ENCODE measurements around the gene CDC42EP5. TPM values are rescaled to one million over a fixed set of nuclear protein-coding genes. Genes with fewer than 3 reads are reported as not detected.

CDC42EP5 gene
- total RNA-seq, 2 donors from 2014 or later: 102 to 193 TPM

DNA sequence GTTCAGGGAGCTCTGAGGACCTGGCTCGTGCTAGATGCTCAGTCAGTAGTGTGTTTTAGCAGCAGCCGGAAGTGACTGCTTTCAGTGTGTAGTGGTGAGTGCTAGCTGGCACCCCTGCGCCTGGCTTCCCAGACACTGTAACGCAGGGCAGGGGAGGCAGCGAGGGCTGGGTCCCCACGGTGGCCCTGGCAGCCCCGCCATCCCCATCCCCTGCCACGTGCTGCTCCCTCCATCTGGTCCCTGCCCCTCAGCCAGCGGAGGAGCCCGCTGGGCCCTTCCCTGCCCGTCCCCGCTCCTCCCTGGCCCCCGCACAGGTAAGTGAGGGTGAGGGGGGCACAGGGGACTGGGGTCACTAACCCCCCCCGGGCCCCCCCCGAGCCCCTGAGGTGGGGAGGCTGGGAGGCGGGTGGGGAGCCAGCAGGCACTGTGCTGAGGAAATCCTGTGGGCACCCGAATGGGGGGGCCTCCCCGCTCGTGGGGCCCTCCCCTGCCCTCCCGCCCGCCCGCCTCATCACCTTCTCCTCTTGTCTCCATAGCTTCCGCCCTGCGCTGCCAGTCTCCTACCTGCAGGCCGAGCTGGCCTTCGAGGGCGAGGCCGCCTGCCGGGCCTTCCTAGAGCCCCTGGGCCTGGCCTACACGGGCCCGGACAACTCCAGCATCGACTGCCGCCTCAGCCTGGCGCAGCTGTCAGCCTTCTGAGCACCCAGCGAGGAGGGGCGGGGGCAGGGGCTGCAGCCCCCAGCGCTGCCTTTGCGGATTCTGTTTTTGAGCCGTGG, 12.7 kb downstream of the CDC42EP5 start:
- H3K4me3 ChIP-seq: no peak overlapping the region
- DNase-seq (ENCODE audit: low spot score): no peak
- H3K9me3 ChIP-seq: no peaks in the 10 kb centered on the region
- no peaks in the 10 kb centered on the region for H3K27me3 ChIP-seq (replicated peaks; ENCODE audit: insufficient read depth)
- H3K27ac ChIP-seq: peak overlapping the region in 1 of 2 donors; percentile 98
- intact Hi-C loops (cut with DNase I): no loop called here
- H3K36me3 ChIP-seq: peaks cover 31 to 36% of the 10 kb centered on the region in 2 donors
- WGBS: 74% methylated on average over 17 of the region's 39 CpGs
- TF ChIP-seq CTCF (IDR thresholded peaks at IDR 0.05) (no peak), POLR2A (IDR thresholded peaks at IDR 0.05) (no peak), POLR2AphosphoS5 (IDR thresholded peaks at IDR 0.05) (no peak)
- peaks cover 6% of the 10 kb centered on the region for H3K4me1 ChIP-seq (replicated peaks)

- TF ChIP-seq CTCF (IDR thresholded peaks at IDR 0.05): no peak
- TF ChIP-seq POLR2AphosphoS5 (IDR thresholded peaks at IDR 0.05): no peak
- 78% methylated on average over 16 of the region's 16 CpGs for WGBS
- H3K36me3 ChIP-seq: peaks cover 38 to 43% of the 10 kb centered on the region in 2 donors
- no peak overlapping the region for H3K27ac ChIP-seq
- DNase-seq (ENCODE audit: low spot score): no peak
- no peaks in the 10 kb centered on the region for H3K27me3 ChIP-seq (replicated peaks; ENCODE audit: insufficient read depth)
- H3K4me3 ChIP-seq: no peak overlapping the region
- peaks cover 6% of the 10 kb centered on the region for H3K4me1 ChIP-seq (replicated peaks)
- intact Hi-C loops (cut with DNase I): no loop called here
- H3K9me3 ChIP-seq: no peaks in the 10 kb centered on the region
Observed at GRCh38 chr19:54459282-54460229, 13.5 kb downstream of the CDC42EP5 start.

GRCh38 chr19:54458648-54459281, 14.3 kb downstream of the CDC42EP5 start:
- Histone ChIP-seq H3K4me1 (replicated peaks) (peaks cover 6% of the 10 kb centered on the region), H3K4me3 (no peak overlapping the region), H3K27me3 (replicated peaks; ENCODE audit: insufficient read depth) (no peaks in the 10 kb centered on the region), H3K27ac (no peak overlapping the region), H3K36me3 (peaks cover 46 to 47% of the 10 kb centered on the region in 2 donors), H3K9me3 (no peaks in the 10 kb centered on the region)
- 87% methylated on average over 10 of the region's 11 CpGs for WGBS
- no peak for DNase-seq (ENCODE audit: low spot score)
- no peak for TF ChIP-seq CTCF (IDR thresholded peaks at IDR 0.05)
- no peak for TF ChIP-seq POLR2A (IDR thresholded peaks at IDR 0.05)
- TF ChIP-seq POLR2AphosphoS5 (IDR thresholded peaks at IDR 0.05): no peak
- intact Hi-C loops (cut with DNase I): no loop called here

- intact Hi-C loops (cut with DNase I): no loop called here
- H3K4me1 ChIP-seq (replicated peaks): peaks cover 6% of the 10 kb centered on the region
Observed at GRCh38 chr19:54457773-54458647, 15.1 kb downstream of the CDC42EP5 start.

More at GRCh38 chr19:54457773-54458647, 15.1 kb downstream of the CDC42EP5 start:
- no peaks in the 10 kb centered on the region for H3K9me3 ChIP-seq
- no peak overlapping the region for H3K4me3 ChIP-seq
- TF ChIP-seq POLR2AphosphoS5 (IDR thresholded peaks at IDR 0.05): no peak
- no peak for TF ChIP-seq POLR2A (IDR thresholded peaks at IDR 0.05)
- H3K36me3 ChIP-seq: peaks cover 52 to 54% of the 10 kb centered on the region in 2 donors
- 93% methylated on average over 42 of the region's 42 CpGs for WGBS
- DNase-seq (ENCODE audit: low spot score): no peak
- no peak overlapping the region for H3K27ac ChIP-seq
- no peaks in the 10 kb centered on the region for H3K27me3 ChIP-seq (replicated peaks; ENCODE audit: insufficient read depth)
